HG03139 (cell line): Measurements from ENCODE around the gene SLC66A2.

ENCODE experiments used
- ATAC-seq: cut with Tn5 transposase; IDR thresholded peaks from one replicate; pipeline ENCODE4 v1.9.1; 2021; ENCODE audit not compliant: unreplicated experiment

The SLC66A2 gene

DNA sequence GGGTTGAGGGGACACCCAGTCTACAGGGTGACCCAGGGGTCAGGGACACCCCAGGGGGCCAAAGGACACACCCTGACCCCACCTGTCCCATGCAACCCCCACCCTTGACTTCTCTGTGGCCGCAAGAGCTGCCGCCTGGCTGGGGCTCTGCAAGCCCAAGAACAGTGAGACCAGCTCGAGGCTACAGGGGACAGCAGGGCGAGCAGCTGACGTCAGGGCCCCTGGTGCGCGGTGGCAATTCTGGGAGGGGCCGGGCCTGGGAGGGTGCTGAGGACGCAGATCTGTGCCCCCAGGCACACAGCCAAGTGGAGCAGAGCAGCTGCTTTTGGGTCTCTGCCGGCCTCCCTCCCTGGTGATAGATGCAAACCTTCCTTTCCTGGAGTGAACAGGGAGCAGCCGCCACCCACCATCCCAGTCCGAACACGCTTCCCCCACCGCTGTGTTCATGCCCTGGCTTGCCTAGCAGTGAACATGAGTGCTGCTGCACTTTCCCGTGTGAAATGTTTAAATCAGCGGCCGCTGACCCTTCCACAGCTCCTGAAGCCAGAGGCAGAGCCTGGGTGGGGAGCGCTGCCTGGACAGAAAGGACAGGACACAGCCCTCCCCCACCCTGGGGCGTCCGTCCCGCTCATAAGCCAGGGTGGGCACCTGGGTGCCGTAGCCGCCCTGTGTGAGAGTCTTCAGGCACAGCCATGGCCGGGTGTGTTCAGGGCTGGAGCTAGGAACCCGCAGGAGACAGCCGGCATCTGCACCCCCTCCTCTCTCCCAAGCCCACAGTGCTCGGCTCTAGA lies 46.9 kb downstream of the SLC66A2 start:
- no peak for ATAC-seq

- ATAC-seq: no peak
Observed at GRCh38 chr18:79903787-79904356, 47.6 kb downstream of the SLC66A2 start.

- ATAC-seq: no peak
Observed at GRCh38 chr18:79903071-79903635, 48.3 kb downstream of the SLC66A2 start.

DNA sequence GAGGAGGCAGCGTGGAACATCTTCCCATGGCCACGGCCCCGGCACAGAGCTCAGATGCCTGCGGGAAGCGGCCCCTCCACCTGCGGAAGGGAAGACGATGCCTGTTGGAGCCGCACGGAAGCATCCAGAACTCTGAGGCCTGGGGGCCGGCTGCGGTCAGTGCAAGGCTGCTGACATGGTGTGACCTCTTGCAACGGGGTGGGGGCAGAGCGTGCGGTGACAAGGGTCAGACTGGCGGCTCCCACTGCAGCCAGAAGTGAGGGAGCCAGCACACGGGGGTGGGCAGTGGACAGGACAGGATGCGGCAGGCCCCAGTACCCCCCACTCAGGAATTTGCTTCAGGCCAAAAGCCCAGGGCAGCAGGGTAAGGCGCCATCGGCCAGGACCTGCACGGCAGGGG lies 48.8 kb downstream of the SLC66A2 start:
- no peak for ATAC-seq

DNA sequence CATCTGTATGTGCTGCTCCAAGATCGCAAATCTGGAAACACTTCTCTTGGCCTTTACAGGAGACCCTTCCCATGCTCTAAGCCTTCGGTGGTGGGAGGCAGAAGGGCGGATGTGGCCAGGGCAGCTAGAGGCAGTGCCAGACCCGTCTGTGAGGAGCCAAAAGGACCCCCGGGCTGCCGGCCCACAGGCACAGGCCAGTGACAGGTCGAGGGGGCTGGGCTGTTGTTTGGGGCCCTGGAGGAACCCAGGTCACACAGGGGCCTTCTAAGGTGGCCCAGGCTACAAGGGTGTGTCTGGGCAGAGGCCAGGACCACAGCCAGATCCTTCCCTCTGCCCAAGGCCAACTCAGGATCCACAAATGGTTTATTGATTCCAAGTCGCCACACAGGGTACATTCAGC lies 49.4 kb downstream of the SLC66A2 start:
- no peak for ATAC-seq

GRCh38 chr18:79901665-79902064 lies 49.8 kb downstream of the SLC66A2 start:
- no peak for ATAC-seq

DNA sequence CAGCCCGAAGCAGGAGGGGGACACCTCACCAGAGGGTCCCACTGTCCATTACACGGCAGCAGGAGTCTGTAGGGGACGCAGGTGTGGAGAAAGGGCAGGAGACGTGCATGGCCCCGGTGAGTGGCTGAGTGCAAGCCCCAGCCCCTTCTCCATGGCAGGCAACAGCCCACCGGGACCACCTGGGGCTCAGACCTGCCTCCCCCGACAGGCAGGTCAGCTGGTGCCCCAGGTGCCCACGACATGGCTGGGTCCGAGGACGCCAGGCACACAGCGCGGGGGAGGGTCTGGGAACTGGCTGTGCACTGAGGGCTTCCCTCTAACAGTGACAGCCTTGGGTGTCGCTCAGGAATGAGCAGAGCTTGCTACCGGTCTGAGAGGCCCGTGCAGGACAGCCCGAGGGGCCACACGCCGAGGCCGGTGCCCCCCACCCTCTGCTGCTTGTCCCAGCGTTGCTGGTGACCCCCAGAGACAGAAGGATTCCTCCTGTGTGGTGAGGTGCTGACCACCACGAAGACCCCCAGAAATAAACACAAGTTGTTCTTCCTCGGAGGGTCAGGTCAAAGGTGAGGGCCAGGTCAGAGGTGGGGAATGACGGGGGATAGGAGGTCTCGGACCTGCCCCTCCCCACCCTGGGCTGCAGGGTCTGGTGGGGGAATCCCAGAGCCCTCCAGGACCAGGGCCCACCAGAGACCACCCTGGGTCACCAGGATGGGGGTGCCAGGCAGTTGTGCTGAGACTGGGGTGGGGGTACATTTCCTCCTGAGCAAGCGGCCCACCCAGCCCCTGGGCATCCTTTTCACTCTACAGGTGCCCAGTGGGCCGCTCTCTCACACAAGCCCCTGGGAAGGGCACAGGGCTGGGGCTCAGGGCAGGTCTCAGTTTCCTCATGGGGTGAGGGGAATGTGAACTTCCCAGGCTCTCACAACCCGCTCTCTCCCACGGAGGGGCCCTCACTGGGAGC lies 50.6 kb downstream of the SLC66A2 start:
- no peak for ATAC-seq

DNA sequence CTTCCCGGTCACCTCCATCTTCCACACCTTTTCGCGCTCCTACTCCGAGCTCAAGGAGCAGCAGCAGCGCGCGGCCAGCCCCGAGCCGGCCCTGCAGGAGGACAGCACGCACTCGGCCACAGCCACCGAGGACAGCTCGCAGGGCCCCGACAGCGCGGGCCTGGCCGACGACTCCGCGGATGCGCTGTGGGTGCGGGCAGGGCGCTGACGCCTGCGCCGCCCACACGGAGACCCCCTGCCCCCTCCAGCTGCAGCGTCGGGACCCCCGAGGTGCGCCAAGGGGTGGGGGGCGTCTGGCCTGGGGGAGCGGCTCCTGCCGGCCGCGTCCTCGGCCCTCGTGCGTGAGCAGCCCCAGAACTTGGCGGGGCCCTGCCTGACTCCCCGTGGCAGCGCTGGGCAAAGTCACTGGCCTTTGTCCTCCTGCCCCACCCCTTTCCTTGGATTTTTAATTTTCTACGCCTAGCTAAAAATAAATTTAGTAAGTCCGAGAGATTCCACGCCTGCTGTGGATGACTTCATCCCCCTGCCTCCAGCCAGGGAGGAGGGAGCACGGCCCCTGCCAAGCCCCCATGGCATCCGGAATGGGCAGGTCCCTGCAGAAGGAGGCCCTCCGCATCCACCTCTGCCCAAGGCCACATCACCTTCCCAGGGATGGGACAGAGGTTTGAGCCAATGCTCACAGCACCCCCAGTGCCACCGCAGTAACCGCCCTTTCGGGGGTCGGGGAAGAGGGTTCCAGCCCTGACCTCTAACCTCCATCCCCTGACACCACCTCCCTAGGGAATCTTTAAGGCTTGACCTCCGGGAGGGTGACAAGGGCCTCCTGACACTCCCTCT lies 51.6 kb downstream of the SLC66A2 start:
- no peak for ATAC-seq

- no peak for ATAC-seq
Observed at GRCh38 chr18:79898952-79899608, 52.4 kb downstream of the SLC66A2 start.

- no peak for ATAC-seq
Observed at GRCh38 chr18:79897940-79898625, 53.4 kb downstream of the SLC66A2 start.

GRCh38 chr18:79896738-79897137 lies 54.7 kb downstream of the SLC66A2 start:
- no peak for ATAC-seq

DNA sequence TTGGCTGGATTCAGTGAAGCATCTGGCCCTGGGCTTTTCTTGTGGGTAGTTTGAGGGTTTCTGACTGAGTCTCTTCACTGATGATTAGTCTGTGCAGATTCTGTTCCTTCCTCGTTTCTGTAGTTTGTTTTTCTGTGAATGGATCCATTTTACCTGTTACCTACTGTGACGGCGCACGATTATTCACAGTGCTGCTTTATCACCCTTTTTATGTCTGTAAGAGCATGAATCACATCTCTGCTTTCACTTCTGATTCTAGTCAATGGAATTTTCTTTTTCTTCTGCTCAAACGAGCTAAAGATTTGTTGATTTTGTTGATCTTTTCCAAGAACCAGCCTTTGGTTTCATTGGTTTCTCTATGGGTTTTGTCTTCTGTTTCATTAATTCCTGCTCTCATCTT lies 60.8 kb downstream of the SLC66A2 start:
- ATAC-seq: no peak

DNA sequence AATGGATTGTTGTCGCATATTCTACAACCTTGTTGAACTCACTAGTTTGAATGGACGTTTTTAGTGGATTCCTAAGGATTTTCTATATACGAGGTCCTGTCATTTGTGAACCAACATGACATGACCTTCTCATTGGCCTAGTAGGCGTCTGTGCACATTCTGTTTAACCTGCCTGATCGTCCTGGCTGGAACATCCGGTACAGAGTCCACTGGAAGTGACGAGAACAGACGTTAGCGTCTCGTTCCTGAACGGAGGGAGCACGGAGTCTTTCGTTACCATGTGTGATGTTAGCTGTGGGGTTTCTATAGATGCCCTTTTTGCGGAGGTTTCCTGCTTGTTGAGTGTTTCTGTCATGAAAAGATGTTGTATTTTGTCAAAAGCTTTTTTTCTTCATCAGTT lies 61.9 kb downstream of the SLC66A2 start:
- no peak for ATAC-seq

DNA sequence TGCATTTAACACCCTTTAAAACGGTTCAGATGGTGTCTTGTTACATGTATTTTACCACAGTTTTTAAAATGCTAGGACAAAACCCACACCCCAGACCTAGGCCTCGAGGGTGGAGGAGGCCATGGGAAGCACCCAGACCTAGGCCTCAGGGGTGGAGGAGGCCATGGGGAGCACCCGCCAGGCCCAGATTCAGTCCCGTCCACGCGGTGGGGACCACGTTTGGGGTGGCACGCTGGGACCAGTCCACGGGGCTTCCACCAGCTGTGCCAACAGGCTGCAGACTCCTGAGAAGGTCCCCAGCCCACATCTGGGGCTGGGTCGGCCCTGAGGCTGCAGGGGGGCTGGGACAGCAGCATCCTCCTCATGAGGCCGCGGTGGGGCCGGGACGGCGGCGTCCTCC lies 63.4 kb downstream of the SLC66A2 start:
- no peak for ATAC-seq

DNA sequence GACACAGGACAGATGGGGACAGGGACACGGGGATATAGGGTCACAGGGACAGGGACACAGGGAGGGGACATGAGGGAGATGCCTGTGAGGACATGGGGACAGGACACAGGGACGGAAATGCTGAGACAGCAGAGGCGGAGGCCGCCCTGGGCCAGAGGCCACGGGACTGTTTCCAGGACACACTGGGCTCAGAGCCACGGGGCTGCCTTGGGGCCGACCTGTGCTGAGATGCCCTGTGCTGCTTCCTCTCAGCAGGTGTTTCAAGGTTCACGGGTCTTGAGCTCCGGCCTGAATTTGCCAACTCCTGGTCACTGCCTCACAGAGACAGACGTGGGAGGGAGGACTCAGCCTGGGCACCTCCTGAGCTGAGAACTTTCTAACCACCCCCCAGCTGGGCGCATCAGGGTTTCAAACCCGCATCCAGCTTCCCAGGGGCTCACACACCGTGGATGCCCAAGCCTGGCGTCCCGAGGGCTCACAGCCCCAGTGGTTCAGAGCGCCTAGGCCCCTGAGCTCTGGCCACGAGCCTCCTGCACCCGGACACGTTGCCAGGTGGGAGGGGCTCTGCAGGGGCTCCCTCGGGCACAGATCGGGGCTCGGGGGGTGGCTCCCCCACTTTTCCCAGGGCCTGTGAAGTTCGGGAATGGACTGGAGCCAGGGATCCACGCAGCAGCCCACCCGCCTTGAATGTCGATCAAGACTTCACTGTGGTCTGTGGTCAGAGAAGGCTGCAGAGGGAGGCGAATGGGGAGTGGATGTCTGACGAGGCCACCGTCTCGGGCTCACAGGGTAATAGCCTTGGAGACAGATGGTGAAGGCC lies 64.1 kb downstream of the SLC66A2 start:
- ATAC-seq: no peak

DNA sequence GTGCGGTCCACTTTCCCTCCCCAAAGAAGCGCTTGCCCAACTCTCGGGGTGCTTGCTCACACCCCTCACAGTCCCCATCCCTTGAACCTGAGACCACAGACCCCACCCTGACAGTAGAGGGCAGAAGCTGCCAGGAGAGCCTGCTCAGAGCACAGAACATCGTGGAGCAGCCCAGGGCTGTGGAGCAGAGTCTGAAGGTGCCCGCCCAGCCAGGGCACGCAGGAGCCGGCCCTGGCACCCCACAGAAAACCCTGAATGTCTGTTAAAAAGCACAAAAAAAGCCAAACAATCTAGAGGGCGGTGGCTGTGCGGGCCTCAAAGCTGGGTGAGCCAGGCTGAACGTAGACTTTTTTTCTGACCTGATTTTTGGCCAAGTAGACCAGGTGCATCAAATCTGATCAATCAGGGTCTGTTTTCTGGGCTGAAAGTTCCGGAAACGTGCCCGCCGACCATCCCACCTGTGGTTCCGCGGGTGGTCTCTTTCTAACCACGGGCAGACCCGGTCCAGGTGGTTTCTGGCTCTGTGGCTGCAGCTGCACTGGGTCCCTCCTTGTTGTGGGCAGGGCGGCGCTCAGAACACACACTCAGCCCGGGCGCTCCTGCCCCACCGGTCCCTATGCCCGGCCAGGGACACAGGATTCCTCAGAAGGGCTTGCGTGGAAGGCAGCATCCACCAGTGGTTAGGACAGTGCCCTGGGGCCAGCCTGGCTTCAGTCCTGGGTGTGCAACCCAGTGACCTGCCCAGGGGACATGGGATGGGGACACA lies 66.3 kb downstream of the SLC66A2 start:
- no peak for ATAC-seq

- ATAC-seq: no peak
Observed at GRCh38 chr18:79884294-79884962, 67.0 kb downstream of the SLC66A2 start.
